Thymus (tissue), 11 donors: ENCODE results near the gene UTRN. TPM values are rescaled to one million over a fixed set of nuclear protein-coding genes. Genes with fewer than 3 reads are reported as not detected.

Source experiments
- DNase-seq, 9 donors: peaks; one replicate each; pipeline ENCODE4 v3.0.0-alpha.2; 2013; ENCODE audit warnings: low spot score in 9 of 9, low read depth in 6 of 9, missing footprints in 1 of 9
- H3K27ac ChIP-seq, 2 donors: one replicate each; pipeline ENCODE4 v1.5.1; 2013; ENCODE audit warnings: control low read depth in 1 of 2, low read depth in 1 of 2, low read length in 1 of 2, mild to moderate bottlenecking in 1 of 2, moderate library complexity in 1 of 2
- H3K27me3 ChIP-seq, 2 donors: one replicate each; pipeline ENCODE4 v1.5.1; 2013; ENCODE audit warnings: low read length in 1 of 2; ENCODE audit not compliant: control insufficient read depth in 2 of 2, insufficient read depth in 1 of 2
- H3K36me3 ChIP-seq, 2 donors: one replicate each; pipeline ENCODE4 v1.5.1; 2013; ENCODE audit warnings: low read length in 1 of 2, mild to moderate bottlenecking in 1 of 2, moderate library complexity in 1 of 2; ENCODE audit not compliant: control insufficient read depth in 2 of 2, insufficient read depth in 2 of 2
- H3K4me1 ChIP-seq, 2 donors: one replicate each; pipeline ENCODE4 v1.5.1; 2013; ENCODE audit warnings: low read length in 2 of 2; ENCODE audit not compliant: control insufficient read depth in 2 of 2, insufficient read depth in 2 of 2
- H3K4me3 ChIP-seq, 2 donors: one replicate each; pipeline ENCODE4 v1.5.1; 2013; ENCODE audit warnings: low read length in 2 of 2, control low read depth in 1 of 2, mild to moderate bottlenecking in 1 of 2
- H3K9me3 ChIP-seq, 2 donors: one replicate each; pipeline ENCODE4 v1.5.1; 2013; ENCODE audit warnings: low read length in 1 of 2, mild to moderate bottlenecking in 1 of 2; ENCODE audit not compliant: control insufficient read depth in 2 of 2, insufficient read depth in 1 of 2
- WGBS: extraction: QIAGEN DNeasy Blood & Tissue Kit; methylation state at CpG from one replicate; pipeline ENCODE4 v1.1.7; 2013; 5-methylcytosine and 5-hydroxymethylcytosine counted together
- polyA plus RNA-seq: library from polyadenylated mRNA; stranded (reverse); fragments of 200-250 nt; gene quantifications from one replicate; pipeline ENCODE4 v1.2.3, GENCODE V29; 2013
- total RNA-seq: library from RNA; stranded (reverse); fragments of 120-200 nt; gene quantifications from one replicate; pipeline ENCODE4 v1.2.4, GENCODE V29; 2013
- donor health status: healthy.

Gene UTRN
- total and polyA plus RNA-seq, 2 donors: 16.8 to 59.7 TPM

DNA sequence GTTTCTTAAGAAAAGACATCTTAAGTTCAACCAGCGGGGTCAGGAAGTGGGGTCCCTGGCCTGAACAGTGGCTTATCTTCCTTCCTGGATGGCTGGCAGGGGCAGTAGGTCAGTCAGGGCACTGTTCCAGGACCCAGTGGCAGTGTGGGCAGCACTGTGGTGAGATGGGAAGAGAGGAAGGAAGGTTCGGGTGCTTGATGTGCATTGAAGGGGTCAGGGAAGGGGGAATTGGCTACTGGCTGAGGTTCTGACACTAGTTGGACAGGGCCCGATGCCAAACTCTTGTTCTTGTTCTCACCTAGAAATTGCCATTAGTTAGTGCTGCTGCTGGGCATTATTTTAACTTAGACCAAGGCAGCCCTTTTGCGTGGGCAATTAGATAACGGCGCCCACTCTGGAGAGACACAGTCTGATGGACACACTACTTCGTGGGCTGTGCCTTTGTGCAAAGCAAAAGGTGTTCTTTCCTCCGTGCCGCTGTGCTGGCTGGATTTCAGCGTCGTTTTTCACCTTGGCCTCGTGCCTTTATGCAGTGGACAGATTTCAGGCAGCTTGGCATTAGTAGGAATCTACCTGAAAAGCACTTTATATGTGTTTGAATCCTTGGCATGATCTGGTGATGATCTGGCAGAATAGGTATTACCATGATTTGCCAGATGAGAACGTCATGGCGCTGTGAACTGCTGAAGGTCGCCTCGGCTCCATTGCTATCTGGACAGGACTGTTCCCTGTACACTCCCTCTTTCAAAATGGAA, 30.3 kb downstream of the UTRN start:
- DNase-seq: no peak
- no peaks in the 10 kb centered on the region for H3K9me3 ChIP-seq
- H3K4me1 ChIP-seq: no peaks in the 10 kb centered on the region
- no peaks in the 10 kb centered on the region for H3K36me3 ChIP-seq
- no peaks in the 10 kb centered on the region for H3K27me3 ChIP-seq
- no peak overlapping the region for H3K4me3 ChIP-seq
- 95% methylated on average over 16 of the region's 16 CpGs for WGBS
- peak overlapping the region in 1 of 2 donors; percentile 37 for H3K27ac ChIP-seq

DNA sequence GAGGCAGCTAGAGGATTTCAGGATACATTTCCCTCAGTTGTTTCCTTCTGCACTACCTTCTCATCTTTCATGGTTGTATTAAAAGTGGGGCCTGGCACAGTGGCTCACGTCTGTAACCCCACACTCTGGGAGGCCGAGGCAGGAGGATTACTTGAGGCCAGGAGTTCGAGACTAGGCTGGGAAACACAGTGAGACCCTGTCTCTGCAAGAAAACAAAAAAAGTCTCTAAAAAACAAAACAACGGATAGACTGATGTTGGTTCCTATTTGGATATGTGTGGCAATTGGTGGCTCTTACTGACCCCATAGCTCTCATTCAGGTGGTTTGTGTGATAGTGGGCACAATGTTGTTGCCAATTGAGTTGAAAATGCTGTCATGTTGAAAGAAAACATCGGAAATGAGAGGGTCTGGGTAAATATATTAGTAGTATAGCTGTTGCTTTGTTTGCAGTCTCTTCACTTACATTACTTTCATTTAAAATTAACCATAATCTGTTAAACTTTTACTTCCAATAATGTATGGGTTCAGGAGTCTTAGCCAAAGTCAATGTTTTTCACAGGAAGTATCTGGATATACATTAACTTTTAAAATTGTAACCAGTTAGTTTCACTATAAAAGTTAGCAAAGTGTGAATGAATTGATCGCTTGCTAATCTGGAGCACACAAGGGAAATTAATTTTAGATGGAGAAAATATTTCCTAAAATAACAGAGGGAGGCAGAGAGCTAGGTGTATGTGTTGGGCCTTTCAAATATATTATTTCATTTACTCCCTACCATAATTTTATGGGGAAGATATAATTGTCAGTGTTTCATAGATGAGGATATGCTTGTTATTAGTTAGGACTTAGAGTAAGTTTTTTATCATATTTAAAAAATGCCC, 31.1 kb downstream of the UTRN start:
- Histone ChIP-seq H3K4me1 (no peaks in the 10 kb centered on the region), H3K27ac (no peak overlapping the region), H3K27me3 (no peaks in the 10 kb centered on the region), H3K4me3 (no peak overlapping the region), H3K9me3 (no peaks in the 10 kb centered on the region), H3K36me3 (no peaks in the 10 kb centered on the region)
- WGBS: 97% methylated on average over 6 of the region's 6 CpGs
- DNase-seq: no peak

DNA sequence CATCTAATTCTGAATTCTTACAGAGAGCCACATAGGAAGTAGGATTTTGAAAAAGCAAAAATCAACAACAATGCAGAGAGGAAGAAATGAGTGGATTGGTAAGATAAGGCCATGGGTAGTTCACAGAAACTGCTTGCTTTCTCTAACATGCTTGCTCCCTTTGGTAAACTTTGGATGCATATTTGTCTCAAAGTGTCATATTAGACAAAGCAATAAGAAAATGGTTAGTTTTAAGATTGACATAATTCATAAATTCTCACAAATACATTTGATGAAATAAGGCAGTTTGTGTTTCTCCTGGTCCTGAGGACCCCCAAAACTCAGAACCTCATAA, 31.7 kb downstream of the UTRN start:
- no peaks in the 10 kb centered on the region for H3K36me3 ChIP-seq
- no peaks in the 10 kb centered on the region for H3K9me3 ChIP-seq
- H3K27ac ChIP-seq: no peak overlapping the region
- no peaks in the 10 kb centered on the region for H3K27me3 ChIP-seq
- no peaks in the 10 kb centered on the region for H3K4me1 ChIP-seq
- DNase-seq: no peak
- no peak overlapping the region for H3K4me3 ChIP-seq

DNA sequence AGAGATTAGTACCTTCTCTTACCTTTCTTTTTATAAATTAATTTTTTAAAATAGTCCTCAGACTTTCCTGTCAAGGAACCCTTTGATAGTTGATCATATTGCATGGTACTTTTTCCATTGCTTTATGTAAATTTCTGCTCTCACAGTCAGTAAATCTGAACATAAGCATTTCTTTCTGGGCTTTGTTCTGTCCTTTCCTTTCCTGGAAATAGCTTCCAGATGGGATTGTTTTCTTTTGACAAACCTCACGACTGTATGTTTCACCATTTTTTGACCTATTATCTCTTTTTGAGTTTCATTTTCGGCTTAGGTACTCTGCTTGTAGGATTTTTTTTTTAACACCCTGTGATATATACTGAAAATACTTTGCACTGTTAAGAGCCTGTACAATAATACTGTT, 32.6 kb downstream of the UTRN start:
- H3K9me3 ChIP-seq: no peaks in the 10 kb centered on the region
- no peak overlapping the region for H3K27ac ChIP-seq
- no peaks in the 10 kb centered on the region for H3K4me1 ChIP-seq
- no peak overlapping the region for H3K4me3 ChIP-seq
- H3K27me3 ChIP-seq: no peaks in the 10 kb centered on the region
- 95% methylated on average over 2 of the region's 2 CpGs for WGBS
- H3K36me3 ChIP-seq: no peaks in the 10 kb centered on the region
- no peak for DNase-seq

DNA sequence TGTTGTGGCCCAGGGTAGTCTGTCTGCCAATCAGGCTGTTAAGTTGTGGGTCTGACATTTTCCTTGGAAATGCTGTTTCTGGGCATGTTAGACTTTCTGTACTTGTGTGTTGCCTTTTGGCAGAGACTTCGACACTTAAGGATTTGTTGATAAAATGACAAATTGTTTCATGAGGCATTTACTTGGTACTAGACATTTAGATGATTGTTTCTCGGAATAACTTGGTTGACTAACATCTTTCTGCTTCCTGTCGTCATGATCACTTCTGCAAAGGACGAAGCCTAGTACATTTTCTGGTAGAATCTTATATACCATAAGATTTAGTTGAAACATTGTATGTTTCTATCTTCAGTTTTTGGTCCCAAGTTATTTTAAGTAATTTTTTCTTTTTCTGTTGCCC, 34.1 kb downstream of the UTRN start:
- H3K36me3 ChIP-seq: no peaks in the 10 kb centered on the region
- no peaks in the 10 kb centered on the region for H3K9me3 ChIP-seq
- H3K4me3 ChIP-seq: no peak overlapping the region
- DNase-seq: no peak
- no peaks in the 10 kb centered on the region for H3K27me3 ChIP-seq
- no peak overlapping the region for H3K27ac ChIP-seq
- no peaks in the 10 kb centered on the region for H3K4me1 ChIP-seq
- WGBS: 95% methylated on average over 4 of the region's 4 CpGs

DNA sequence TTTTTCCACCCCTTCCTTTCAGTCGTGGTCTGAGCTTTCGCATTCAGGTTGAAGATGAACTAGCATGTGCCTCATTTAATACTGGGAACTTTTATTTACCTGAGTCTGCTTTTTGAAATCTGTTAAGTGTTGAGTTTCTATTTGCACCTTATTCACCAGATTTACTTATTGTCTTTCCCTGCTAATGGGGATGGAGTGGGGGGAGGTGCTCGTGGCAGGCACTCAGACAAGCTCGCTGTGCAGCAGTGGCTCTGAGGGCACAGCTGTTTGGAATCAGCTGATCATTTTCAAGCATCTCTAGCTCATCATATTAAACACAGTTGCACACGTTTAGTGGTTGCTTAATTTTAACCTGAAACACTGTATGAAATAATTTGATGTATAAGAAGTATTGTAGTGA, 35.6 kb downstream of the UTRN start:
- Histone ChIP-seq H3K4me1 (no peaks in the 10 kb centered on the region), H3K9me3 (no peaks in the 10 kb centered on the region), H3K27ac (peak overlapping the region in 1 of 2 donors; percentile 15), H3K27me3 (no peaks in the 10 kb centered on the region), H3K36me3 (no peaks in the 10 kb centered on the region), H3K4me3 (no peak overlapping the region)
- DNase-seq: peak in 1 of 9 donors; percentile 53
- WGBS: 38% methylated on average over 5 of the region's 5 CpGs

DNA sequence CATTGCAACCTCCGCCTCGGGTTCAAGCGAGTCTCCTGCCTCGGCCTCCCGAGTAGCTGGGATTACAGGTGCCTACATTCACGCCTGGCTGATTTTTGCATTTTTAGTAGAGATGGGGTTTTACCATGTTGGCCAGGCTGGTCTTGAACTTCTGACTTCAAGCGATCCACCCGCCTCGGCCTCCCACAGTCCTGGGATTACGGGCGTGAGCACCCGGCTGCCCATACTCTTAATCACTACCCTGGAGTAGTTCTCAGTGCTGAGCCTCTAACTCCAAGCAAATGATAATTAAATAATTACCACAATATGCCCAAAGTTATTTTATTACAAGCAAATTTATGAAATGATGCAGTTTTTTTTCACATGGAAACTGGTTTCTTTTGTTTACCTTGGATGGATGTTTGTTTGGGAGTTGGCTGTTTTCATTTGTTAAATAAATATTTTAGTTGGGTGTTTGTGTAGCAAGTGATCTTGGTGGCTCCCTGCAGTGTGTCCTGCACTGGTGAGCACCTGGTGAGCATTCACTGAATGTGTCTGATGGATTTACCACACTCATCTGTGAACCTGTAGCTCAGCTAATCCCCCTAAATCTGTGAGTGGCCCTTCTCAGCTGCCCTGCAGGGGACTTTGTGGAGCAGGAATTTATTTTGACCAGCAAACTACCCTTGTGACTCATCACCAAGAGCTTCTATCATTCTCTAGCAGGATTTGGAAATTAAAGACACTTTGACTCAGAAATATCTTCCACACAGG, 36.9 kb downstream of the UTRN start:
- DNase-seq: no peak
- Histone ChIP-seq H3K9me3 (no peaks in the 10 kb centered on the region), H3K36me3 (no peaks in the 10 kb centered on the region), H3K4me1 (peaks cover 0 to 4% of the 10 kb centered on the region in 2 donors), H3K27ac (no peak overlapping the region), H3K4me3 (no peak overlapping the region), H3K27me3 (no peaks in the 10 kb centered on the region)
- WGBS: 97% methylated on average over 12 of the region's 12 CpGs

DNA sequence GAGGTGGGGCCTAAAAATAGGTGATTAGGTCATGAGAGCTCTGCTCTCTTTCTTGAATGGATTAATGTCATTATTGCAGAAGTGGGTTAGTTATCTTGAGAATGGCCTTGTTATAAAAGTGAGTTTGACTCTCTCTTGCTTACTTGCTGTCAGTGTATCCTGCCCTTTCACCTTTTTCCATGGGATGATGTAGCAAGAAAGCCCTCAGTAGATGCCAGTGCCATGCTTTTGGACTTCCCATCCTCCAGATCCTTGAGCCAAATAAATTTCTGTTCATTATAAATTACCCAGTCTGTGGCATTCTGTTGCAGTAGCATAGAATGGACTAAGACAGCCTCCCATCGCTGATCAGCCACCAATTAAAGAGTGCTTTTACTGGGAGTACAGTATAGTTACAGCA, 40.1 kb downstream of the UTRN start:
- no peaks in the 10 kb centered on the region for H3K36me3 ChIP-seq
- peaks cover 0 to 8% of the 10 kb centered on the region in 2 donors for H3K4me1 ChIP-seq
- H3K4me3 ChIP-seq: no peak overlapping the region
- no peak overlapping the region for H3K27ac ChIP-seq
- DNase-seq: no peak
- no peaks in the 10 kb centered on the region for H3K9me3 ChIP-seq
- 97% methylated on average over 1 of the region's 1 CpG for WGBS
- H3K27me3 ChIP-seq: no peaks in the 10 kb centered on the region

DNA sequence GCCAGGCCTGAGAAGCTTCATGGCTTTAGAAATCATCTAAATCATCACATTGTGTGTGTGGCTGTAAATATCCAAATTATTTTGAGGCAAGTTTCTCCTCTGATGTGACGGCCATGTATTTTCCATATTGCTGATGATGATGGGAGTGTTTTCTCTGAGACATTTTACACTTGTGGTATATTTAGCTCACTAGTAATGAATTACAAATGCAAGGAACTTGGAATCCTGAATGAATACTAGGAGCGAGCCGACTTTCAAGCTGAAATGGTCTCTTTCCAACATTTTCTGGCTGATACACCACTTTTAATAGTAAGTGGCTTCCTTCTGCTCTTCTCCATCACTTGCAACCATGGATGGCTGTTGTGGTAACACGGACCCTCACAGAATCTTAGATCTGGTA, 41.3 kb downstream of the UTRN start:
- Histone ChIP-seq H3K36me3 (no peaks in the 10 kb centered on the region), H3K4me3 (no peak overlapping the region), H3K27ac (peak overlapping the region in 1 of 2 donors; percentile 62), H3K4me1 (peaks cover 0 to 8% of the 10 kb centered on the region in 2 donors), H3K27me3 (no peaks in the 10 kb centered on the region), H3K9me3 (no peaks in the 10 kb centered on the region)
- WGBS: 97% methylated on average over 4 of the region's 4 CpGs
- no peak for DNase-seq
